ENCODE results near the gene WRNIP1.

GRCh38 chr6:2725364-2725988 is 39.7 kb upstream of the WRNIP1 start:
- TF ChIP-seq CTCF (IDR thresholded peaks at IDR 0.05 in 8 of 11, conservative IDR thresholded peaks at IDR 0.05 in 3 of 11) (no peak), POLR2A (IDR thresholded peaks at IDR 0.05) (no peak), POLR2AphosphoS5 (IDR thresholded peaks at IDR 0.05) (no peak)

All from spleen (tissue), 7 donors.